GM19025 (cell line): ENCODE measurements around the gene IL1R2.

Source experiments
- ATAC-seq: cut with Tn5 transposase; IDR thresholded peaks from one replicate; pipeline ENCODE4 v1.9.1; 2021; ENCODE audit warnings: mild to moderate bottlenecking, low read depth, moderate library complexity; ENCODE audit not compliant: unreplicated experiment

Gene IL1R2

GRCh38 chr2:101972621-101973434 is 18.9 kb upstream of the IL1R2 start:
- no peak for ATAC-seq

GRCh38 chr2:101974663-101975062 is 17.1 kb upstream of the IL1R2 start:
- ATAC-seq = no peak

- no peak for ATAC-seq
Observed at GRCh38 chr2:101975171-101975870, 16.4 kb upstream of the IL1R2 start.

GRCh38 chr2:101976891-101977290 is 14.9 kb upstream of the IL1R2 start:
- ATAC-seq = no peak

- no peak for ATAC-seq
Observed at GRCh38 chr2:101980368-101980767, 11.4 kb upstream of the IL1R2 start.

- ATAC-seq = no peak
Observed at GRCh38 chr2:101981066-101981465, 10.7 kb upstream of the IL1R2 start.

GRCh38 chr2:101981504-101981903 is 10.3 kb upstream of the IL1R2 start:
- ATAC-seq = no peak

GRCh38 chr2:101982495-101983029 is 9.2 kb upstream of the IL1R2 start:
- ATAC-seq = no peak

GRCh38 chr2:101983486-101983885 is 8.3 kb upstream of the IL1R2 start:
- ATAC-seq = no peak

GRCh38 chr2:101983928-101984327 is 7.8 kb upstream of the IL1R2 start:
- ATAC-seq = no peak

GRCh38 chr2:101984656-101985055 is 7.1 kb upstream of the IL1R2 start:
- ATAC-seq = no peak

- ATAC-seq = no peak
Observed at GRCh38 chr2:101985101-101985792, 6.5 kb upstream of the IL1R2 start.

GRCh38 chr2:101985793-101986164 is 6.0 kb upstream of the IL1R2 start:
- no peak for ATAC-seq

- no peak for ATAC-seq
Observed at GRCh38 chr2:101986376-101986775, 5.4 kb upstream of the IL1R2 start.

- ATAC-seq = no peak
Observed at GRCh38 chr2:101986804-101987740, 4.7 kb upstream of the IL1R2 start.

GRCh38 chr2:101987832-101988231 is 3.9 kb upstream of the IL1R2 start:
- ATAC-seq = no peak

GRCh38 chr2:101988541-101988940 is 3.2 kb upstream of the IL1R2 start:
- no peak for ATAC-seq

- ATAC-seq = no peak
Observed at GRCh38 chr2:101989740-101990460, 1.9 kb upstream of the IL1R2 start.

- no peak for ATAC-seq
Observed at GRCh38 chr2:101993772-101994171, 2.0 kb downstream of the IL1R2 start.
